DND-41 (cell line): ENCODE results near the gene SLC2A6.

Experiments used
- ATAC-seq: fragments of 200-7000 bp; cut with Tn5 transposase; 3 replicates; pipeline ENCODE4 v1.9.1; 2021; ENCODE audit warnings: low read depth; ENCODE audit not compliant: insufficient read depth
- DNase-seq: peaks from one replicate; pipeline ENCODE4 v3.0.0-alpha.2; 2020
- H2AFZ ChIP-seq: 2 replicates; pipeline ENCODE4 v1.6.0; 2012; ENCODE audit warnings: low read depth, low read length
- H3K27ac ChIP-seq: 2 replicates; pipeline ENCODE4 v1.5.1; 2012; ENCODE audit warnings: low read length, inconsistent platforms
- H3K27me3 ChIP-seq: fragments of 200-600 bp; sonication (generic); 2 replicates; pipeline ENCODE4 v1.6.0; 2012; ENCODE audit warnings: low read length, mild to moderate bottlenecking, inconsistent platforms; ENCODE audit not compliant: insufficient read depth, poor library complexity
- H3K36me3 ChIP-seq: 2 replicates; pipeline ENCODE4 v1.5.1; 2012; ENCODE audit warnings: low read length, inconsistent platforms; ENCODE audit not compliant: insufficient read depth
- H3K4me1 ChIP-seq: 2 replicates; pipeline ENCODE4 v1.5.1; 2012; ENCODE audit warnings: mild to moderate bottlenecking, low read length; ENCODE audit not compliant: insufficient read depth
- H3K4me2 ChIP-seq: 2 replicates; pipeline ENCODE4 v1.6.0; 2012; ENCODE audit warnings: mild to moderate bottlenecking, moderate library complexity, low read length, inconsistent platforms; ENCODE audit not compliant: insufficient read depth
- H3K4me3 ChIP-seq, 2 experiments: fragments of 200-600 bp in 1 of 2; shearing (Covaris generic) in 1 of 2; 2 replicates each; pipeline ENCODE4 v1.5.1; 2012 to 2016; ENCODE audit warnings: inconsistent platforms in 2 of 2, low read length in 2 of 2, mild to moderate bottlenecking in 2 of 2, low read depth in 1 of 2, moderate library complexity in 1 of 2
- H3K79me2 ChIP-seq: 2 replicates; pipeline ENCODE4 v1.6.0; 2012; ENCODE audit warnings: low read length, inconsistent platforms; ENCODE audit not compliant: insufficient read depth
- H3K9ac ChIP-seq: 2 replicates; pipeline ENCODE4 v1.6.0; 2012; ENCODE audit warnings: low read depth, mild to moderate bottlenecking, inconsistent platforms, low read length, moderate library complexity
- H3K9me3 ChIP-seq: 2 replicates; pipeline ENCODE4 v1.5.1; 2012; ENCODE audit warnings: low read length, moderate library complexity, mild to moderate bottlenecking, inconsistent platforms; ENCODE audit not compliant: insufficient read depth, severe bottlenecking
- H4K20me1 ChIP-seq: 2 replicates; pipeline ENCODE4 v1.6.0; 2012; ENCODE audit warnings: low read length; ENCODE audit not compliant: insufficient read depth
- CTCF ChIP-seq: IDR thresholded peaks from 2 replicates; pipeline ENCODE4 v1.5.1; 2012; ENCODE audit warnings: borderline replicate concordance, low read length, moderate library complexity, mild to moderate bottlenecking; ENCODE audit not compliant: poor library complexity, severe bottlenecking; ENCODE audit errors: extremely low read depth
- EZH2 ChIP-seq: IDR thresholded peaks from 3 replicates; pipeline ENCODE4 v1.6.1; 2012; ENCODE audit warnings: borderline replicate concordance, low read depth, mild to moderate bottlenecking, moderate library complexity, low read length, inconsistent platforms; ENCODE audit not compliant: severe bottlenecking

Gene SLC2A6

GRCh38 chr9:133491656-133491925, 12.7 kb upstream of the SLC2A6 start:
- H3K9ac ChIP-seq, result no peak overlapping the region
- H3K27ac ChIP-seq, result no peak overlapping the region
- H3K9me3 ChIP-seq, result no peaks in the 10 kb centered on the region
- H3K4me3 ChIP-seq, result no peak overlapping the region
- H3K27me3 ChIP-seq, result no peaks in the 10 kb centered on the region
- DNase-seq (no peak), ATAC-seq (no peak)
- H4K20me1 ChIP-seq, result no peaks in the 10 kb centered on the region
- H3K4me1 ChIP-seq, result no peaks in the 10 kb centered on the region
- TF ChIP-seq CTCF, result no peak
- TF ChIP-seq EZH2, result no peak
- no peaks in the 10 kb centered on the region for H3K36me3 ChIP-seq
- H2AFZ ChIP-seq, result no peak overlapping the region
- H3K79me2 ChIP-seq, result no peaks in the 10 kb centered on the region
- H3K4me2 ChIP-seq, result no peak overlapping the region

- TF ChIP-seq EZH2, result no peak
- TF ChIP-seq CTCF, result no peak
- DNase-seq (no peak), ATAC-seq (no peak)
- Histone ChIP-seq H3K79me2 (no peaks in the 10 kb centered on the region), H3K36me3 (no peaks in the 10 kb centered on the region), H3K27me3 (no peaks in the 10 kb centered on the region), H3K4me3 (no peak overlapping the region), H3K9ac (no peak overlapping the region), H3K4me1 (peaks cover 2% of the 10 kb centered on the region), H3K4me2 (no peak overlapping the region), H3K27ac (no peak overlapping the region), H3K9me3 (no peaks in the 10 kb centered on the region), H2AFZ (no peak overlapping the region), H4K20me1 (no peaks in the 10 kb centered on the region)
Measured at GRCh38 chr9:133490865-133491655, 12.2 kb upstream of the SLC2A6 start.

GRCh38 chr9:133490201-133490681, 11.3 kb upstream of the SLC2A6 start:
- Histone ChIP-seq H2AFZ (no peak overlapping the region), H3K4me3 (no peak overlapping the region), H3K9ac (no peak overlapping the region), H3K4me1 (peaks cover 7% of the 10 kb centered on the region), H3K4me2 (no peak overlapping the region), H4K20me1 (no peaks in the 10 kb centered on the region), H3K27me3 (no peaks in the 10 kb centered on the region), H3K36me3 (no peaks in the 10 kb centered on the region), H3K27ac (no peak overlapping the region), H3K9me3 (no peaks in the 10 kb centered on the region), H3K79me2 (no peaks in the 10 kb centered on the region)
- ATAC-seq, result no peak
- TF ChIP-seq CTCF, result no peak
- TF ChIP-seq EZH2, result no peak
- DNase-seq, result no peak
